GM21576 (cell line): ENCODE data around the gene MYT1.
"Not testable (repeated sequence)": the region's sequence is repeated elsewhere in the genome, so short reads cannot be mapped to it uniquely, and the experiment has no call there.

Source experiments
- ATAC-seq: cut with Tn5 transposase; IDR thresholded peaks from one replicate; pipeline ENCODE4 v1.9.1; 2021; ENCODE audit warnings: mild to moderate bottlenecking, moderate library complexity; ENCODE audit not compliant: unreplicated experiment

The MYT1 gene

GRCh38 chr20:64166721-64167615 is 2.7 kb downstream of the MYT1 start:
- no peak for ATAC-seq

- no peak for ATAC-seq
Observed at GRCh38 chr20:64167676-64168075, 3.4 kb downstream of the MYT1 start.

GRCh38 chr20:64168381-64169090 is 4.3 kb downstream of the MYT1 start:
- ATAC-seq: no peak

- ATAC-seq: no peak
Observed at GRCh38 chr20:64169091-64169560, 4.9 kb downstream of the MYT1 start.

GRCh38 chr20:64171211-64171610 is 7.0 kb downstream of the MYT1 start:
- no peak for ATAC-seq

GRCh38 chr20:64173116-64173515 is 8.9 kb downstream of the MYT1 start:
- ATAC-seq: no peak

- ATAC-seq: no peak
Observed at GRCh38 chr20:64176551-64176950, 12.3 kb downstream of the MYT1 start.

GRCh38 chr20:64176971-64177370 is 12.7 kb downstream of the MYT1 start:
- no peak for ATAC-seq

GRCh38 chr20:64177384-64177783 is 13.1 kb downstream of the MYT1 start:
- no peak for ATAC-seq

GRCh38 chr20:64177787-64178186 is 13.5 kb downstream of the MYT1 start:
- ATAC-seq: no peak

- not testable (repeated sequence) for ATAC-seq
Observed at GRCh38 chr20:64178925-64179324, 14.7 kb downstream of the MYT1 start.

- no peak for ATAC-seq
Observed at GRCh38 chr20:64179805-64180204, 15.6 kb downstream of the MYT1 start.

GRCh38 chr20:64180673-64181072 is 16.4 kb downstream of the MYT1 start:
- ATAC-seq: no peak

- ATAC-seq: no peak
Observed at GRCh38 chr20:64181391-64181790, 17.1 kb downstream of the MYT1 start.

GRCh38 chr20:64182146-64182865 is 18.1 kb downstream of the MYT1 start:
- ATAC-seq: no peak

GRCh38 chr20:64183313-64183712 is 19.1 kb downstream of the MYT1 start:
- ATAC-seq: no peak

GRCh38 chr20:64184795-64185194 is 20.5 kb downstream of the MYT1 start:
- ATAC-seq: no peak

- no peak for ATAC-seq
Observed at GRCh38 chr20:64185276-64185900, 21.1 kb downstream of the MYT1 start.

- no peak for ATAC-seq
Observed at GRCh38 chr20:64186071-64186598, 21.9 kb downstream of the MYT1 start.

- not testable (repeated sequence) for ATAC-seq
Observed at GRCh38 chr20:64187213-64187612, 23.0 kb downstream of the MYT1 start.

- ATAC-seq: no peak
Observed at GRCh38 chr20:64188091-64188490, 23.8 kb downstream of the MYT1 start.
